AG04449 (cell line): ENCODE results near the gene MARF1.

Source experiments
- CTCF ChIA-PET: fragments of 350-600 bp; formaldehyde crosslinking; extraction: SDS; loops from one replicate; lab custom pipeline; 2021; ENCODE audit warnings: antibody characterized with exemption; lab: Yijun Ruan, JAX
- POLR2A ChIA-PET: fragments of 400-600, 350-600 bp; formaldehyde crosslinking; extraction: SDS; loops from one replicate; lab custom pipeline; 2020; ENCODE audit warnings: antibody characterized with exemption, inconsistent platforms; lab: Yijun Ruan, JAX
- DNase-seq: peaks from one replicate; pipeline ENCODE4 v3.0.0-alpha.2; 2010; ENCODE audit warnings: low read depth, low spot score
- H3K4me3 ChIP-seq: 2 replicates; pipeline ENCODE4 v1.5.1; 2011; ENCODE audit warnings: low read depth, mild to moderate bottlenecking, control low read depth, low read length
- TF ChIP-seq, protein P1 (sequence below): IDR thresholded peaks from one replicate; pipeline ENCODE4 v1.5.1; 2011; ENCODE audit warnings: mild to moderate bottlenecking, moderate library complexity, low read length, control low read depth, inconsistent platforms; ENCODE audit not compliant: insufficient read depth; ENCODE audit errors: missing control alignments

Gene MARF1

DNA sequence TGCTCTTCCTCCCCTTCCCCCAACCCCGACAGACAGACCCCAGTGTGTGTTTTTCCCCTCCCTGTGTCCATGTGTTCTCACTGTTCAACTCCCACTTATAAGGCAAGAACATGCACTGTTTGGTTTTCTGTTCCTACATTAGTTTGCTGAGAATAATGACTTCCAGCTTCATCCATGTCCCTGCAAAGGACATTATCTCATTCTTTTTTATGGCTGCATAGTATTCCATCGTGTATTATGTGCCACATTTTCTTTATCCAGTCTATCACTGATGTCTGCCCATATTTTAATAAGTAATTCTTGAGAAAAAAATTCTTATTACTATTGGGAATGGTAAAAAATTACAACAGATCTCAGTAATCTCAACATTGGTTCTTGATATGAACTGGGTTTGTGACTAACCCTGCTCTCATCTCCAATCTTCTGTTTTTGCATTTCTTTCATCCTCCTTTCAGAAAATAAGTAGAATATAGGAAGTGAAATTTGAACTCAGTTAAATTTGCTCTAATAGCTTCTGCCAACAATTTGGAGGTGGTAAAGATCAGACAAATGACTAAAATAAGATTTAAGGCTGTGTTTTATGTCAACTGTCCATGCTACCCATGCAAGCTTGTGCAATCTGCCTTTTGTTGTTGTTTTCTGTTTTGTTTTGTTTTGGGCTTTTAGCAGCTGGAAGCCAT lies 11.1 kb downstream of the MARF1 start:
- CTCF ChIA-PET = no interaction called here
- POLR2A ChIA-PET = no interaction called here

DNA sequence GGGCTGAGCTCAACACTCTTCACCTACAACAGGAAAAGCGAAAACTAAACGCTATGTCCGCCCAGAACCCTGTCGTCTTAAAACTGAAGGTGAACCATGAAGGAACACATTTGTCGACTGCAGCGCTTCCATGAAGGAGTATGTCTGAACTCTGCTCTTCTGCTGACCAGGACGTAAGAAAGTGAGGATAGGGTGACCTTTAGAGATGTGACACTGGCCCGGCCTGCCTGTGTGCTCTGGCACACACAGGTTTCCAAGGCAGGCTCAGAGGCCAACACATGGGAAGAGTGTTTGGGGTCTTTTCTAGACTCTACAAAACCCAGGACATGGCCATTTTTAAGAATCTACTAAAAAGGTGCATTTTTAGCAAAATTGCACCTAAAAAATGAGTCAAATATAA lies 21.1 kb downstream of the MARF1 start:
- CTCF ChIA-PET = no interaction called here
- TF ChIP-seq, protein P1, sequence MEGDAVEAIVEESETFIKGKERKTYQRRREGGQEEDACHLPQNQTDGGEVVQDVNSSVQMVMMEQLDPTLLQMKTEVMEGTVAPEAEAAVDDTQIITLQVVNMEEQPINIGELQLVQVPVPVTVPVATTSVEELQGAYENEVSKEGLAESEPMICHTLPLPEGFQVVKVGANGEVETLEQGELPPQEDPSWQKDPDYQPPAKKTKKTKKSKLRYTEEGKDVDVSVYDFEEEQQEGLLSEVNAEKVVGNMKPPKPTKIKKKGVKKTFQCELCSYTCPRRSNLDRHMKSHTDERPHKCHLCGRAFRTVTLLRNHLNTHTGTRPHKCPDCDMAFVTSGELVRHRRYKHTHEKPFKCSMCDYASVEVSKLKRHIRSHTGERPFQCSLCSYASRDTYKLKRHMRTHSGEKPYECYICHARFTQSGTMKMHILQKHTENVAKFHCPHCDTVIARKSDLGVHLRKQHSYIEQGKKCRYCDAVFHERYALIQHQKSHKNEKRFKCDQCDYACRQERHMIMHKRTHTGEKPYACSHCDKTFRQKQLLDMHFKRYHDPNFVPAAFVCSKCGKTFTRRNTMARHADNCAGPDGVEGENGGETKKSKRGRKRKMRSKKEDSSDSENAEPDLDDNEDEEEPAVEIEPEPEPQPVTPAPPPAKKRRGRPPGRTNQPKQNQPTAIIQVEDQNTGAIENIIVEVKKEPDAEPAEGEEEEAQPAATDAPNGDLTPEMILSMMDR = no peak
- DNase-seq = no peak
- no peak overlapping the region for H3K4me3 ChIP-seq
- POLR2A ChIA-PET = interaction anchor here (0.6 kb wide), 1 partner anchor 25 kb away, joined by 4 read pairs; no protein-coding TSS in a partner anchor

More for the DNA sequence above, 11.1 kb downstream of the MARF1 start:
- TF ChIP-seq, protein P1 = no peak
- DNase-seq = no peak
- H3K4me3 ChIP-seq = no peak overlapping the region

DNA sequence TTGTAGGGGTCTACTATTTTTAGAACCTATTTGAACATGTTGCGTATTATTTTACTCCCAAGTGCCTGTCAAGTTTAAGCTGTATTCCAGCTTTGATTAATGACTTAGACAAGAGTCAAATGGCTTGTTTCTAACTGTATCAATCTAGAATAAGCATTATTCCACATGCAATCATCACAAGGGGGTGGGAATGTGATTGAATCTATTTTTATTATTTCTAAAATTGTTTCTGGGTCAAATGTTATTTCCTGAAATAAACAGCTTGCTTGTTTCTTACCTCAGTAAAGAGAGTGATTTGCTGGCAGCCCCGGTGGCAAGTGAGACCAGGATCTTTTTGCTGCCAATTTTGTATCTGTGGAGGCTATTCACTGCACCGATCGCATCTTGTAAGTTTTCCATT lies 21.5 kb downstream of the MARF1 start:
- CTCF ChIA-PET = no interaction called here
- TF ChIP-seq, protein P1 = no peak
- H3K4me3 ChIP-seq = no peak overlapping the region
- no peak for DNase-seq
- POLR2A ChIA-PET = no interaction called here

DNA sequence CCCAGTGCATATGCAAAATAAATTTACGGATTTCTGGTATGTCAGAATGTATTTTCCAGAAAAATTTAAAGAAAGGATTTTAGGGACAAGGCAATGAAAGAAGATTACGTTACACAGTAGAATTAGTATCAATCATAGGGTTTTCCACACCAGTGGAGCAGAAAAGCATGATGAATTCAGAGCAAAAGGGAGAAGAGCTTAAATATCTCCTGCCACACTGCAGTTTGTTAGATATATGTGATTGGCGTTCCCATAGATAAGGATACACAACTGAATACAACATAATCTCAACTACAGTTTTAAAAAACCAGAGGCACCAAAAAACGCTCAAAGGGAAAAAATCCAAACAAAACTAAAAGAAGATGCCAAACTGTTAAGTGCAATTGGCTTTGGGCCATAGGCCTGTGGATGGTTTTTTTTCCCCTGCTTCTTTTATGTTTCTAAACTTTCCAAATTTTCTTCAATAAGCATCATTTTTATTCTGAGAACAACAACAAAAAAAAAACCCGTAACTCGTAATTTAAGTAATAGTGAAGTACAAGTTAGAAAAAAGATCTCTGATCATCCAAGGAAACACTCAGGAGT lies 22.3 kb downstream of the MARF1 start:
- TF ChIP-seq, protein P1 = no peak
- POLR2A ChIA-PET = no interaction called here
- no peak for DNase-seq
- no peak overlapping the region for H3K4me3 ChIP-seq
- CTCF ChIA-PET = no interaction called here

DNA sequence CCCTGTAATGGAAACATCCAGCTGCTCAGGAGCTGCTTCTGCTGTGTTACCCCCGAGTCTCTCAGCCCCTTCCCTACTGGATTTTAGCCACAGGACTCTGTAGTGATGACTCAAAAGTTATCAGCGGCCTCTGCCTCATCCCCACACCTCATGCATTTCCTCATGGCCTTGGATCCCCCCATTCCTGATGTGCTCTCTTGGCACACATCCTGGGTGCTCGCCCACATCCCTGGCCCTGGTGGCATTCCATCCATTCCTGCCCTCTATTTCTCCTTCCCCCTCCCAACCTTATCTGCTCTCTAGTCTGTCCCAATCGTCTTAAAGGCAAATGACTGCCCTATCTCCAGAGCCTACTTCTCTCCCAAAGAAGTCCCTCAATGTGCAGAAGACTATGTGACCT lies 24.6 kb downstream of the MARF1 start:
- TF ChIP-seq, protein P1 = no peak
- POLR2A ChIA-PET = interaction anchor here (0.5 kb wide), 1 partner anchor 269 kb away, joined by 3 read pairs; no protein-coding TSS in a partner anchor

DNA sequence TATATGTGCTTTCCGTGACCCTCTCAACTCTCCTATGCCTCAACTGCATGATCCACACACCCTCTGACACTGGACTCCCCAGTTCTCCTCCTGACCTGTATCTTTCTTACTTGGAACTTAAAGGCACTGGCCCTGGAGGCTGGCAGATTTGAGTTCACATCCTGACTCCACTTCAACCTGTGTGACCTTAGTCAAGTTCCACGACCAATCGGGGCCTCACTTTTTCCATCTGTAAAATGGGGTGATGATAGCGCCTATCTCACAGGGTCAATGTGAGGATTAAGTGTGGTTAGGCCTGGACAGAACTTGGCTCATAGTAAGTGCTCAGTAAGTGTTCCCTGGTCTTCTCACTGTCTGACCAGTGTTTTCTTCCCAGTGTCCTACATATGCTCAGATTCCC lies 25.1 kb downstream of the MARF1 start:
- TF ChIP-seq, protein P1 = no peak
- CTCF ChIA-PET = interaction anchor here (1.5 kb wide), 1 partner anchor 11 kb away, joined by 4 read pairs; no protein-coding TSS in a partner anchor
- H3K4me3 ChIP-seq = no peak overlapping the region
- DNase-seq = no peak
- POLR2A ChIA-PET = no interaction called here

More for the DNA sequence above, 24.6 kb downstream of the MARF1 start:
- CTCF ChIA-PET = interaction anchor here (1.5 kb wide), 1 partner anchor 11 kb away, joined by 4 read pairs; no protein-coding TSS in a partner anchor
- H3K4me3 ChIP-seq = no peak overlapping the region
- DNase-seq = peak; percentile 38
